Activated CD4-positive, alpha-beta memory T cell treated with anti-CD3 and anti-CD28 coated beads for 36 hours (primary cell): ENCODE data around the gene RELN. TPM values are rescaled to one million over a fixed set of nuclear protein-coding genes. Genes with fewer than 3 reads are reported as not detected.
"Not testable (repeated sequence)": the region's sequence is repeated elsewhere in the genome, so short reads cannot be mapped to it uniquely, and the experiment has no call there.

Source experiments
- CTCF ChIA-PET: fragments of 350-600 bp; sonication (Branson Sonifier 250); formaldehyde crosslinking; loops from one replicate; lab custom pipeline; 2021; ENCODE audit warnings: antibody characterized with exemption, inconsistent platforms; lab: Charles Lee
- POLR2A ChIA-PET: fragments of 350-600 bp; sonication (Branson Sonifier 250); formaldehyde crosslinking; loops from one replicate; lab custom pipeline; 2021; ENCODE audit warnings: antibody characterized with exemption; lab: Charles Lee
- DNase-seq: peaks from one replicate; pipeline ENCODE4 v3.0.0-alpha.2; 2020
- H3K27ac Mint-ChIP-seq: one replicate; pipeline ENCODE4 v1.8.0; 2021; ENCODE audit warnings: mixed read lengths
- H3K27me3 Mint-ChIP-seq: one replicate; pipeline ENCODE4 v1.8.0; 2021; ENCODE audit warnings: mixed read lengths
- H3K36me3 Mint-ChIP-seq: one replicate; pipeline ENCODE4 v1.8.0; 2021; ENCODE audit warnings: mixed read lengths
- H3K4me1 Mint-ChIP-seq: one replicate; pipeline ENCODE4 v1.8.0; 2021; ENCODE audit warnings: low read depth, mixed read lengths
- H3K4me3 Mint-ChIP-seq: one replicate; pipeline ENCODE4 v1.8.0; 2021; ENCODE audit warnings: mild to moderate bottlenecking, mixed read lengths
- H3K9me3 Mint-ChIP-seq: one replicate; pipeline ENCODE4 v1.8.0; 2021; ENCODE audit warnings: mixed read lengths
- intact Hi-C: fragments of 100-400 bp; cut with micrococcal nuclease; formaldehyde crosslinking; loops from one replicate; pipeline ENCODE4 v1.15.1; 2023
- total RNA-seq, 2 experiments: library from RNA; stranded (reverse); gene quantifications; one replicate each; pipeline ENCODE4 v1.2.3, GENCODE V29; 2021

Gene RELN
- total RNA-seq, 2 experiments from 2014 or later, result not detected

DNA sequence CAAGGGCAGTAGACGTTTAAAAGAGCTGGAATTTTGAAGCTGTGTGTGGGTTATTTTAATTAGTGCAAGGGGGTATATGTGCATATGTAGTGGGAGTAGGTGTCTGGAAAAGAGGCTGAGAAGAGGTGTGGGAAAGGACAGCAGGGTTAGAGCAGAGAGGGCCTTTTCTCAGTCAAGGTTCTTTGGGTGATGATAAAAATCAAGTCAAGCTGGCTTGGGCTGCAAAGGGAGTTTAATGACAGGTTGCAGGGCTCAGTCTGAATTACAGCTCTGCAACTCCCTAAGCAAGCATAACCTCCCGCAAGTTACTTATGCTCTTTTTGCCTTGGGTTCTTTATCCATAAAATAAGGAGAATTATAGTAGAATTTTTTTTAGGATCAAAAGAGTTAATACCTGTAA, 83.5 kb downstream of the RELN start:
- H3K36me3 Mint-ChIP-seq, result no peaks in the 10 kb centered on the region
- no peak overlapping the region for H3K4me3 Mint-ChIP-seq
- H3K4me1 Mint-ChIP-seq, result no peaks in the 10 kb centered on the region
- CTCF ChIA-PET, result no interaction called here
- H3K9me3 Mint-ChIP-seq, result no peaks in the 10 kb centered on the region
- DNase-seq, result no peak
- POLR2A ChIA-PET, result no interaction called here
- H3K27ac Mint-ChIP-seq, result no peak overlapping the region
- intact Hi-C loops, result no loop called here
- H3K27me3 Mint-ChIP-seq, result peaks cover 7% of the 10 kb centered on the region

DNA sequence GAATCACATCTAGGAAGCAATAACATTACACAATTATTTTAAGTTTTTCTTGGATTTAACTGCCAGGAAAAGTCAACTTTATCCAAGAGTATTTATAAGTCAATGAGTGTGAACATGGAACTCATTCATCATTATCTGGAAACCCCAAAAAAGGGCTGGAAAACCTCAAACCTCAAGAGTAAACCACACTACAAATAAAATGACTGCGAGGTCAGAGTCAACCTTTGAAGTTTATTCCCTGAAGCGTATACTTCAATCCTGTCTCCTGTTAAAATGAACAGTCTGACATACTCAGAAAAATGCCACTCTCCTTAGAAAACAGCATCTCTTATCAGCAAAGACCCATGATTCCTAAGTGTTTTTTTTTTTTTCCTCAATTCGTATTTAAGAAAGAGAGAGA, 86.5 kb downstream of the RELN start:
- Mint-ChIP-seq H3K4me1 (no peaks in the 10 kb centered on the region), H3K4me3 (no peak overlapping the region), H3K9me3 (no peaks in the 10 kb centered on the region), H3K27ac (no peak overlapping the region), H3K36me3 (no peaks in the 10 kb centered on the region), H3K27me3 (peaks cover 11% of the 10 kb centered on the region)
- intact Hi-C loops, result no loop called here
- ChIA-PET POLR2A (no interaction called here), CTCF (no interaction called here)
- DNase-seq, result no peak

GRCh38 chr7:103896826-103897225, 92.6 kb downstream of the RELN start:
- H3K9me3 Mint-ChIP-seq, H3K4me1 Mint-ChIP-seq, H3K36me3 Mint-ChIP-seq, H3K27ac Mint-ChIP-seq, DNase-seq, H3K27me3 Mint-ChIP-seq, POLR2A ChIA-PET, CTCF ChIA-PET, H3K4me3 Mint-ChIP-seq, intact Hi-C loops: not testable (repeated sequence)

- H3K9me3 Mint-ChIP-seq, result no peaks in the 10 kb centered on the region
- no peaks in the 10 kb centered on the region for H3K4me1 Mint-ChIP-seq
- H3K27me3 Mint-ChIP-seq, result peaks cover 5% of the 10 kb centered on the region
- H3K4me3 Mint-ChIP-seq, result no peak overlapping the region
- H3K36me3 Mint-ChIP-seq, result no peaks in the 10 kb centered on the region
- POLR2A ChIA-PET, result no interaction called here
- H3K27ac Mint-ChIP-seq, result no peak overlapping the region
- intact Hi-C loops, result no loop called here
- DNase-seq, result no peak
- CTCF ChIA-PET, result no interaction called here
Observed at GRCh38 chr7:103894656-103895596, 94.5 kb downstream of the RELN start.

DNA sequence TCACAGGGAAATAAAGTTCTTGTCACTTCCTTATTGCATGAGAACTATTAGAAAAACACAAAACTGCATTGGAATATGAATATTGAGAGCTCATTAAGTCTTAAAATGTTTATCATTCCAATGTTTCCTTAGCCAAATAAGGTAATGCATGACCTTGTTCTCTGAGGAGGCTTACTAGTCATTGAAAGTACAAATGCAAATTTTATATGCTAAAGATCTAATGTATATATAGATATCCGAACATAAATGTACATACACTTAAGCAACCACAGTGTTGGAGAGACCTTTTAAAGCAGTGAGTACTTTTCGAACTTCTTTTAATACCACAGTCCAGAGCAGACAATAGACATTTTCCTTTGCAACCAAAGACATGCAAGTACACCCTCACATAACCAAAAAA, 96.1 kb downstream of the RELN start:
- no peaks in the 10 kb centered on the region for H3K4me1 Mint-ChIP-seq
- H3K9me3 Mint-ChIP-seq, result no peaks in the 10 kb centered on the region
- intact Hi-C loops, result no loop called here
- H3K36me3 Mint-ChIP-seq, result no peaks in the 10 kb centered on the region
- CTCF ChIA-PET, result no interaction called here
- POLR2A ChIA-PET, result no interaction called here
- no peak for DNase-seq
- H3K27ac Mint-ChIP-seq, result no peak overlapping the region
- no peaks in the 10 kb centered on the region for H3K27me3 Mint-ChIP-seq
- H3K4me3 Mint-ChIP-seq, result no peak overlapping the region

DNA sequence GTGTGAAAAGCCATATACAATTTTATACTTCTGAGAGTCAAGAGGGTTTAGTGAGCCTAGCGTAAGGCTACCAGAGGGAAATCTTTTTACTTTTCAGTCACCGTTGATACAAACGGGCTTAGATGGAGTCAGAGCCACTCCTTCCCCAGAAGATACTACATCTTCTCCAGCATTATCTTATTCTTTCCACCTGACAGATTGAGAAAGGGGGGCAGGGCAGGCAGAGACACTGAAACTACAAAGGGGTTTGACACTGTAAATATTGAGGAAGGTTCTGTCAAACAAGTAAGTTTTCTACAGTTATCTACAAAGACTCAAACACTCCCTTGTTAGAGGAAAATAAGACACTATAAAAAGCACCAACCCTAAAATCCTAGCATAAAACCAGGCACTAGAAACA, 100.0 kb downstream of the RELN start:
- H3K9me3 Mint-ChIP-seq, result peaks cover 9% of the 10 kb centered on the region
- POLR2A ChIA-PET, result no interaction called here
- H3K27me3 Mint-ChIP-seq, result no peaks in the 10 kb centered on the region
- intact Hi-C loops, result no loop called here
- H3K27ac Mint-ChIP-seq, result no peak overlapping the region
- no peaks in the 10 kb centered on the region for H3K36me3 Mint-ChIP-seq
- no peaks in the 10 kb centered on the region for H3K4me1 Mint-ChIP-seq
- no peak for DNase-seq
- no peak overlapping the region for H3K4me3 Mint-ChIP-seq
- CTCF ChIA-PET, result no interaction called here

GRCh38 chr7:103888603-103889153, 100.8 kb downstream of the RELN start:
- Mint-ChIP-seq H3K27ac (no peak overlapping the region), H3K36me3 (no peaks in the 10 kb centered on the region), H3K9me3 (peaks cover 9% of the 10 kb centered on the region), H3K4me1 (no peaks in the 10 kb centered on the region), H3K27me3 (no peaks in the 10 kb centered on the region), H3K4me3 (no peak overlapping the region)
- ChIA-PET CTCF (no interaction called here), POLR2A (no interaction called here)
- no peak for DNase-seq
- intact Hi-C loops, result no loop called here

DNA sequence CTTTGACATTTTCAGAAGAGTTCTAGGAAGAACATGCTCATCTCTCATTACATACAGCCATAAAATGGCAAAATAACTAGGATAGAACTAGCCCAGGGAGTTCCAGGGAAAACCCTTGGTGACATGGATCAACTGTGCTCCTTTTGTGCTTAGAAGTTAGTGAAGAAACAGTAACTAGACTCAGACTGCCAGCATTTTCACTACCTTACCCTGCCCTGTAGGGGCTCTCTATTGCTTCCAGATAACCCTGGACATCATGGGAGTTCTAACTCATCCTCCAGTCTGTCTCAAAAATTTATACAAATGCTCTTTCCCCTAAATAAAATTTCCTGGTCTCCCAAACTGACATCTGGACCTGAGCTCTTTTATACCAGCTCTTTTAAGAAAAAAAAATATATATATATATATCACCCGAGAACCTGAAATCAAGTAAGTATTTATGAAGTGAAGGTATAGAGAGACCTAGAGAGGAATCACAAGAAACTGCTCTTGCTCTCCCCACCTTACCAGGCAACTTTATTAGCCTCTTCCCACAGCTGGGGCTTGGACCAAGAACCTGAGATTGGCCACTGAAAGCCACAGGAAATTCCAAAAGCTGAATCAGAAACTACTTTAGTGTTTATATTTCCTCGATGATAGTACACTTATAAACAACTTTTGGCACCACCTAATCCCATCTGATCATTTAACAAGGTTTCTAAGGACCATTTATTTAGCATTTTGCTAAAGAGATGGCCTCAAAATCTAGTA, 101.4 kb downstream of the RELN start:
- no peak for DNase-seq
- Mint-ChIP-seq H3K27me3 (peaks cover 5% of the 10 kb centered on the region), H3K36me3 (no peaks in the 10 kb centered on the region), H3K4me1 (no peaks in the 10 kb centered on the region), H3K9me3 (peaks cover 11% of the 10 kb centered on the region), H3K27ac (no peak overlapping the region), H3K4me3 (no peak overlapping the region)
- CTCF ChIA-PET, result no interaction called here
- intact Hi-C loops, result no loop called here
- POLR2A ChIA-PET, result no interaction called here

- CTCF ChIA-PET, result no interaction called here
- no peak for DNase-seq
- H3K27me3 Mint-ChIP-seq, result peaks cover 7% of the 10 kb centered on the region
- H3K9me3 Mint-ChIP-seq, result peaks cover 11% of the 10 kb centered on the region
- intact Hi-C loops, result no loop called here
- H3K4me3 Mint-ChIP-seq, result no peak overlapping the region
- POLR2A ChIA-PET, result no interaction called here
- H3K27ac Mint-ChIP-seq, result no peak overlapping the region
- H3K4me1 Mint-ChIP-seq, result no peaks in the 10 kb centered on the region
- H3K36me3 Mint-ChIP-seq, result no peaks in the 10 kb centered on the region
Observed at GRCh38 chr7:103887050-103887449, 102.4 kb downstream of the RELN start.

GRCh38 chr7:103879928-103880600, 109.4 kb downstream of the RELN start:
- H3K27ac Mint-ChIP-seq, result no peak overlapping the region
- H3K27me3 Mint-ChIP-seq, result peaks cover 12% of the 10 kb centered on the region
- CTCF ChIA-PET, result interaction anchor here (0.7 kb wide), 1 partner anchor 36 kb away, joined by 3 read pairs; no protein-coding TSS in a partner anchor

GRCh38 chr7:103879411-103879810, 110.0 kb downstream of the RELN start:
- POLR2A ChIA-PET, result no interaction called here
- H3K9me3 Mint-ChIP-seq, result peaks cover 2% of the 10 kb centered on the region

More at GRCh38 chr7:103879928-103880600, 109.4 kb downstream of the RELN start:
- POLR2A ChIA-PET, result no interaction called here
- Mint-ChIP-seq H3K9me3 (peaks cover 7% of the 10 kb centered on the region), H3K36me3 (no peaks in the 10 kb centered on the region), H3K4me1 (no peaks in the 10 kb centered on the region), H3K4me3 (no peak overlapping the region)
- intact Hi-C loops, result no loop called here
- no peak for DNase-seq

GRCh38 chr7:103877565-103877964, 111.9 kb downstream of the RELN start:
- ChIA-PET POLR2A (no interaction called here), CTCF (no interaction called here)
- Mint-ChIP-seq H3K4me1 (no peaks in the 10 kb centered on the region), H3K36me3 (no peaks in the 10 kb centered on the region), H3K9me3 (no peaks in the 10 kb centered on the region), H3K27me3 (peaks cover 5% of the 10 kb centered on the region), H3K27ac (no peak overlapping the region), H3K4me3 (no peak overlapping the region)
- DNase-seq, result no peak
- intact Hi-C loops, result no loop called here

More at GRCh38 chr7:103879411-103879810, 110.0 kb downstream of the RELN start:
- no peaks in the 10 kb centered on the region for H3K4me1 Mint-ChIP-seq
- intact Hi-C loops, result no loop called here
- H3K27me3 Mint-ChIP-seq, result peaks cover 12% of the 10 kb centered on the region
- no peaks in the 10 kb centered on the region for H3K36me3 Mint-ChIP-seq
- H3K4me3 Mint-ChIP-seq, result no peak overlapping the region
- H3K27ac Mint-ChIP-seq, result no peak overlapping the region
- no peak for DNase-seq
- CTCF ChIA-PET, result interaction anchor here (0.7 kb wide), 1 partner anchor 35 kb away, joined by 3 read pairs; no protein-coding TSS in a partner anchor
